CD4-positive, alpha-beta T cell (primary cell): ENCODE results near the gene RANGAP1. TPM values are rescaled to one million over a fixed set of nuclear protein-coding genes. Genes with fewer than 3 reads are reported as not detected.

Experiments used
- ATAC-seq: fragments of 200-7000 bp; cut with Tn5 transposase; one replicate; pipeline ENCODE4 v1.10.0; 2022; ENCODE audit warnings: mild to moderate bottlenecking; ENCODE audit not compliant: poor library complexity
- CTCF ChIA-PET: fragments of 350-600 bp; sonication (Branson Sonifier 250); formaldehyde crosslinking; loops from one replicate; lab custom pipeline; 2021; ENCODE audit warnings: antibody characterized with exemption, inconsistent platforms; lab: Charles Lee
- POLR2A ChIA-PET: fragments of 350-600 bp; sonication (Branson Sonifier 250); formaldehyde crosslinking; loops from one replicate; lab custom pipeline; 2021; ENCODE audit warnings: antibody characterized with exemption, inconsistent platforms; lab: Charles Lee
- DNase-seq, 14 experiments: peaks; one replicate each; pipeline ENCODE4 v3.0.0-alpha.2; 2013 to 2020; ENCODE audit warnings: mixed read lengths in 2 of 14
- H3K27ac ChIP-seq, 2 donors: one replicate each; pipeline versions ENCODE4 v1.5.1 to v1.7.0; 2013; ENCODE audit warnings: low read length in 2 of 2, low read depth in 1 of 2, mild to moderate bottlenecking in 1 of 2
- H3K27me3 ChIP-seq, 2 experiments: 1 replicate in 1 of 2; 2 replicates in 1 of 2; pipeline versions ENCODE4 v1.6.1 to v1.7.0; 2013; ENCODE audit warnings: low read length in 2 of 2, control low read depth in 1 of 2, mild to moderate bottlenecking in 1 of 2, moderate library complexity in 1 of 2; ENCODE audit not compliant: insufficient read depth in 2 of 2, control insufficient read depth in 1 of 2
- H3K36me3 ChIP-seq: one replicate; pipeline ENCODE4 v1.6.1; 2013; ENCODE audit warnings: low read length, control low read depth; ENCODE audit not compliant: insufficient read depth
- H3K4me1 ChIP-seq: one replicate; pipeline ENCODE4 v1.6.1; 2013; ENCODE audit warnings: low read length, control low read depth; ENCODE audit not compliant: insufficient read depth
- H3K4me3 ChIP-seq: one replicate; pipeline ENCODE4 v1.5.1; 2013; ENCODE audit warnings: mild to moderate bottlenecking, low read length, moderate library complexity
- H3K9me3 ChIP-seq, 2 experiments: 1 replicate in 1 of 2; 2 replicates in 1 of 2; pipeline versions ENCODE4 v1.6.1 to v1.7.0; 2013; ENCODE audit warnings: low read length in 2 of 2, mild to moderate bottlenecking in 2 of 2, control low read depth in 1 of 2, moderate library complexity in 1 of 2; ENCODE audit not compliant: control insufficient read depth in 1 of 2, insufficient read depth in 1 of 2
- H3K27ac Mint-ChIP-seq: one replicate; pipeline ENCODE4 v1.8.0; 2020; ENCODE audit warnings: mixed read lengths
- H3K27me3 Mint-ChIP-seq: one replicate; pipeline ENCODE4 v1.8.0; 2021; ENCODE audit warnings: mixed read lengths
- H3K36me3 Mint-ChIP-seq: one replicate; pipeline ENCODE4 v1.8.0; 2021; ENCODE audit warnings: low read depth, mixed read lengths
- H3K4me1 Mint-ChIP-seq: one replicate; pipeline ENCODE4 v1.8.0; 2021; ENCODE audit warnings: low read depth, mixed read lengths
- H3K4me3 Mint-ChIP-seq: one replicate; pipeline ENCODE4 v1.8.0; 2020; ENCODE audit warnings: mild to moderate bottlenecking, mixed read lengths
- H3K9me3 Mint-ChIP-seq: one replicate; pipeline ENCODE4 v1.8.0; 2020; ENCODE audit warnings: mixed read lengths
- intact Hi-C, 2 experiments: fragments of 100-400 bp; cut with DNase I in 1 of 2; cut with micrococcal nuclease in 1 of 2; formaldehyde crosslinking; loops; one replicate each; pipeline versions ENCODE4 v1.15.1 to v1.9.0; 2023 to 2025; cut with DNase I, micrococcal nuclease
- total RNA-seq, 174 experiments: library from RNA in 2 of 174; stranded (reverse) in 2 of 174; gene quantifications; one replicate each; pipeline ENCODE4 v1.2.3 and lab custom pipeline; 2021 to 2026
- TF ChIP-seq, protein P1 (sequence below): fragments of 200-600 bp; IDR thresholded peaks from one replicate; pipeline ENCODE4 v1.8.0; 2022; ENCODE audit warnings: antibody characterized with exemption, mild to moderate bottlenecking

The RANGAP1 gene
- total RNA-seq, 2 experiments from 2014 or later: 163 to 172 TPM

DNA sequence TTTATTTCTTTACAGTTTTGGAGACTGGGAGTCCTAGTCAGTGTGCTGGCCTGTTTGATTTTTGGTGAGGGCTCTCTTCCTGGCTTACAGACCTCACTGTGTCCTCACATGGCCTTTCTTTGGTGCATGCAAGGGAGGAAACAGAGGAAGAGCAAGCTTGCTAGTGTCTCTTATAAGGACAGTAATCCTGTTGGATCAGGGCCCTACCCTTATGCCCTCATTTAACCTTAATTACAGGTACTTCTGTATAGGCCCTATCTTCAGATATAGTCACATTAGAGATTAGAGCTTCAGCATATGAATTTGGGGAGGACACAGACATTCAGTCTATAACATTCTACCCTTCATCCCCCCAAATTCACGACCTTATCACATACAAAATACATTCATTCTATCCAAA lies 29.6 kb upstream of the RANGAP1 start:
- Mint-ChIP-seq H3K36me3 (peaks cover 24% of the 10 kb centered on the region), H3K27ac (no peak overlapping the region), H3K27me3 (no peaks in the 10 kb centered on the region), H3K4me3 (no peak overlapping the region), H3K4me1 (peaks cover 9% of the 10 kb centered on the region), H3K9me3 (no peaks in the 10 kb centered on the region)
- DNase-seq (no peak), ATAC-seq (no peak)
- no peaks in the 10 kb centered on the region for H3K27me3 ChIP-seq
- no peak overlapping the region for H3K4me3 ChIP-seq
- TF ChIP-seq, protein P1, sequence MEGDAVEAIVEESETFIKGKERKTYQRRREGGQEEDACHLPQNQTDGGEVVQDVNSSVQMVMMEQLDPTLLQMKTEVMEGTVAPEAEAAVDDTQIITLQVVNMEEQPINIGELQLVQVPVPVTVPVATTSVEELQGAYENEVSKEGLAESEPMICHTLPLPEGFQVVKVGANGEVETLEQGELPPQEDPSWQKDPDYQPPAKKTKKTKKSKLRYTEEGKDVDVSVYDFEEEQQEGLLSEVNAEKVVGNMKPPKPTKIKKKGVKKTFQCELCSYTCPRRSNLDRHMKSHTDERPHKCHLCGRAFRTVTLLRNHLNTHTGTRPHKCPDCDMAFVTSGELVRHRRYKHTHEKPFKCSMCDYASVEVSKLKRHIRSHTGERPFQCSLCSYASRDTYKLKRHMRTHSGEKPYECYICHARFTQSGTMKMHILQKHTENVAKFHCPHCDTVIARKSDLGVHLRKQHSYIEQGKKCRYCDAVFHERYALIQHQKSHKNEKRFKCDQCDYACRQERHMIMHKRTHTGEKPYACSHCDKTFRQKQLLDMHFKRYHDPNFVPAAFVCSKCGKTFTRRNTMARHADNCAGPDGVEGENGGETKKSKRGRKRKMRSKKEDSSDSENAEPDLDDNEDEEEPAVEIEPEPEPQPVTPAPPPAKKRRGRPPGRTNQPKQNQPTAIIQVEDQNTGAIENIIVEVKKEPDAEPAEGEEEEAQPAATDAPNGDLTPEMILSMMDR: no peak
- H3K36me3 ChIP-seq: peaks cover 13% of the 10 kb centered on the region
- H3K27ac ChIP-seq: no peak overlapping the region
- ChIA-PET CTCF (no interaction called here), POLR2A (no interaction called here)
- no peaks in the 10 kb centered on the region for H3K4me1 ChIP-seq
- H3K9me3 ChIP-seq: no peaks in the 10 kb centered on the region
- intact Hi-C loops: no loop called here

DNA sequence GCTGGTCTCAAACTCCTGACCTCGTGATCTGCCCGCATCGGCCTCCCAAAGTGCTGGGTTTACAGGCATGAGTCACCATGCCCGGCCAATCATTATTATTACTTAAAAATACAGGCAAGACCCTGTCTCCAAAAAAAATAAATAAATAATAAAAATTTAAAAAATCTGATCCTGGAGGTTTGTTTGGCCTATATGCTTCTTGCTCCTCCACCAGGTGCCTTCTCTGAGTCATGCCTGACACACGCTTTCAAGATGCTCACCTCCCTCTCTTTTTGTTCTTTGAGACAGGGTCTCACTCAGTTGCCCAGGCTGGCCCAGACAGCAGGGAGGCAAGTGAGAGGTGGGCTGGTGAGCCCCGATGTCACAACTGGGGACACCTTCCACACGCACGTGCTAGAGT lies 28.8 kb upstream of the RANGAP1 start:
- H3K4me1 ChIP-seq: no peaks in the 10 kb centered on the region
- POLR2A ChIA-PET: no interaction called here
- H3K4me1 Mint-ChIP-seq: peaks cover 9% of the 10 kb centered on the region
- ATAC-seq: no peak
- CTCF ChIA-PET: no interaction called here
- no peak overlapping the region for H3K27ac Mint-ChIP-seq
- intact Hi-C loops: no loop called here
- TF ChIP-seq, protein P1: no peak
- H3K9me3 ChIP-seq: no peaks in the 10 kb centered on the region
- DNase-seq: peak in 1 of 14 experiments; percentile 4
- H3K9me3 Mint-ChIP-seq: no peaks in the 10 kb centered on the region
- no peaks in the 10 kb centered on the region for H3K27me3 Mint-ChIP-seq
- H3K27ac ChIP-seq: no peak overlapping the region
- H3K27me3 ChIP-seq: no peaks in the 10 kb centered on the region
- no peak overlapping the region for H3K4me3 ChIP-seq
- peaks cover 12% of the 10 kb centered on the region for H3K36me3 ChIP-seq
- H3K36me3 Mint-ChIP-seq: peaks cover 18% of the 10 kb centered on the region
- no peak overlapping the region for H3K4me3 Mint-ChIP-seq

DNA sequence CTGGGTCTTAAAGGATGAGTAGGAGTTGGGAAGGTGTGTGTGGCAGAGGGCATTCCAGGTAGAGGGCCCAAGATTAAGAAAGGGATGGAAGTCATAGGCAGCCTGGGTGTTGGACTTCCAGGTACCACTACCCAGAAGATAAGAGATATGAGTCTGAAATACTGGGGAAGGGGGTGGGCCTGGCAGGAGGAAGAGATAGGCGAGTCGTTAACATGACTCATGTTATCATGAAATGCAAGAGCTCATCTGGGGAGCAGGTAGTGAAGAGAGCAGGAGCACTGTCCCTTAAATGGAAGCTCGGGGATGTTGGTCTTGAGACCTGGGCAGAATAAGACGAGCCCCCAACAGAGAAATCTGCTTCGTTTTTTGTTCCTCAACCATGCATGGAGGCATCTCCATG lies 25.5 kb upstream of the RANGAP1 start:
- Histone ChIP-seq H3K4me3 (no peak overlapping the region), H3K9me3 (no peaks in the 10 kb centered on the region), H3K4me1 (peaks cover 9% of the 10 kb centered on the region), H3K27me3 (no peaks in the 10 kb centered on the region), H3K27ac (no peak overlapping the region), H3K36me3 (peaks cover 29% of the 10 kb centered on the region)
- DNase-seq: no peak
- H3K4me1 Mint-ChIP-seq: peaks cover 23% of the 10 kb centered on the region
- TF ChIP-seq, protein P1: no peak
- no peak overlapping the region for H3K27ac Mint-ChIP-seq
- ATAC-seq: no peak
- peaks cover 18% of the 10 kb centered on the region for H3K36me3 Mint-ChIP-seq
- intact Hi-C loops: no loop called here
- H3K4me3 Mint-ChIP-seq: no peak overlapping the region
- no peaks in the 10 kb centered on the region for H3K27me3 Mint-ChIP-seq
- ChIA-PET POLR2A (interaction anchor here (2.3 kb wide), 1 partner anchor 10 kb away, joined by 7 read pairs; the partner anchor contains the start of gene ZC3H7B), CTCF (interaction anchor here (1.1 kb wide), 1 partner anchor 10 kb away, joined by 3 read pairs; the partner anchor contains the start of gene ZC3H7B)
- no peaks in the 10 kb centered on the region for H3K9me3 Mint-ChIP-seq
